HEK293 (cell line): Measurements from ENCODE around the gene GPATCH4.

ENCODE experiments used
- CTCF ChIA-PET: fragments of 350-600 bp; formaldehyde crosslinking; extraction: SDS; loops from one replicate; lab custom pipeline; 2021; ENCODE audit warnings: antibody characterized with exemption; lab: Yijun Ruan, JAX
- POLR2A ChIA-PET: fragments of 300-600 bp; formaldehyde crosslinking; extraction: SDS; loops from one replicate; lab custom pipeline; 2020; ENCODE audit warnings: antibody characterized with exemption, inconsistent platforms; lab: Yijun Ruan, JAX
- H3K27ac ChIP-seq: fragments of 200-500 bp; sonication (Bioruptor generic); 2 replicates; pipeline ENCODE4 v1.5.1; 2014; ENCODE audit warnings: low read depth, low read length, control low read depth, inconsistent platforms; ENCODE audit errors: extremely low read depth
- H3K36me3 ChIP-seq, 2 experiments: fragments of 200-500 bp in 1 of 2; sonication (Bioruptor generic) in 1 of 2; 1 replicate in 1 of 2; 2 replicates in 1 of 2; pipeline ENCODE4 v1.5.1; 2014 to 2017; ENCODE audit warnings: inconsistent platforms in 2 of 2, low read length in 2 of 2; ENCODE audit not compliant: control insufficient read depth in 2 of 2, insufficient read depth in 1 of 2
- H3K4me1 ChIP-seq: fragments of 200-500 bp; sonication (Bioruptor generic); 2 replicates; pipeline ENCODE4 v1.5.1; 2014; ENCODE audit warnings: mild to moderate bottlenecking, low read length, inconsistent platforms; ENCODE audit not compliant: control insufficient read depth, insufficient read depth
- H3K4me3 ChIP-seq: 2 replicates; pipeline ENCODE4 v1.5.1; 2011; ENCODE audit warnings: low read depth, mild to moderate bottlenecking, control low read depth, low read length, moderate library complexity
- H3K9me3 ChIP-seq: fragments of 200-500 bp; sonication (Bioruptor generic); 2 replicates; pipeline ENCODE4 v1.5.1; 2014; ENCODE audit warnings: low read depth, low read length, inconsistent platforms; ENCODE audit not compliant: control insufficient read depth, insufficient read depth
- HOXC10 ChIP-seq: sonication (generic); formaldehyde crosslinking; IDR thresholded peaks from 2 replicates; pipeline ENCODE4 v1.8.1; 2023; ENCODE audit warnings: mild to moderate bottlenecking, missing genetic modification reagents
- IKZF3 ChIP-seq: fragments of 450-650 bp; IDR thresholded peaks from 2 replicates; pipeline ENCODE4 v1.5.0; 2018; ENCODE audit warnings: missing biosample characterization, mild to moderate bottlenecking, missing genetic modification characterization, moderate library complexity
- KLF7 ChIP-seq: fragments of 450-650 bp; formaldehyde crosslinking; IDR thresholded peaks from 2 replicates; pipeline ENCODE4 v1.5.1; 2016; ENCODE audit warnings: missing biosample characterization, missing genetic modification characterization, borderline replicate concordance
- OSR2 ChIP-seq: fragments of 450-650 bp; formaldehyde crosslinking; IDR thresholded peaks from 2 replicates; pipeline ENCODE4 v1.5.1; 2016; ENCODE audit warnings: missing biosample characterization, missing genetic modification characterization
- PRDM1 ChIP-seq: fragments of 450-650 bp; formaldehyde crosslinking; IDR thresholded peaks from 2 replicates; pipeline ENCODE4; 2016; ENCODE audit warnings: missing biosample characterization, missing genetic modification characterization
- SCRT2 ChIP-seq: fragments of 450-650 bp; formaldehyde crosslinking; IDR thresholded peaks from 2 replicates; pipeline ENCODE4 v1.5.1; 2016; ENCODE audit warnings: missing biosample characterization, missing genetic modification characterization
- TCF7L2 ChIP-seq: IDR thresholded peaks from 2 replicates; pipeline ENCODE4 v1.6.1; 2011; ENCODE audit warnings: low read depth, mild to moderate bottlenecking, inconsistent platforms, low read length, moderate library complexity, borderline replicate concordance
- ZBTB1 ChIP-seq: fragments of 450-650 bp; formaldehyde crosslinking; IDR thresholded peaks from 2 replicates; pipeline ENCODE4 v1.5.1; 2016; ENCODE audit warnings: missing biosample characterization, missing genetic modification characterization
- ZBTB17 ChIP-seq: fragments of 450-650 bp; formaldehyde crosslinking; IDR thresholded peaks from 2 replicates; pipeline ENCODE4 v1.5.1; 2016; ENCODE audit warnings: missing biosample characterization, missing genetic modification characterization
- ZFHX2 ChIP-seq: fragments of 450-650 bp; formaldehyde crosslinking; conservative IDR thresholded peaks from 2 replicates; pipeline ENCODE4 v1.5.1; 2016; ENCODE audit warnings: missing biosample characterization, missing genetic modification characterization
- ZFP69B ChIP-seq: fragments of 450-650 bp; formaldehyde crosslinking; IDR thresholded peaks from 2 replicates; pipeline ENCODE4 v1.5.1; 2016; ENCODE audit warnings: missing biosample characterization, missing genetic modification characterization
- ZNF114 ChIP-seq: fragments of 450-650 bp; formaldehyde crosslinking; IDR thresholded peaks from 2 replicates; pipeline ENCODE4 v1.5.0; 2017; ENCODE audit warnings: missing biosample characterization, missing genetic modification characterization
- ZNF138 ChIP-seq: fragments of 450-650 bp; formaldehyde crosslinking; IDR thresholded peaks from 2 replicates; pipeline ENCODE4 v1.5.1; 2016; ENCODE audit warnings: missing biosample characterization, missing genetic modification characterization, borderline replicate concordance
- ZNF155 ChIP-seq: fragments of 450-650 bp; formaldehyde crosslinking; IDR thresholded peaks from 2 replicates; pipeline ENCODE4 v1.5.1; 2016; ENCODE audit warnings: missing biosample characterization, missing genetic modification characterization
- ZNF19 ChIP-seq: fragments of 450-650 bp; formaldehyde crosslinking; IDR thresholded peaks from 2 replicates; pipeline ENCODE4; 2016; ENCODE audit warnings: missing biosample characterization, missing genetic modification characterization, low read depth
- ZNF211 ChIP-seq: fragments of 450-650 bp; formaldehyde crosslinking; IDR thresholded peaks from 2 replicates; pipeline ENCODE4 v1.5.1; 2016; ENCODE audit warnings: low read depth, missing biosample characterization, missing genetic modification characterization
- ZNF26 ChIP-seq: fragments of 450-650 bp; formaldehyde crosslinking; IDR thresholded peaks from 2 replicates; pipeline ENCODE4 v1.5.1; 2016; ENCODE audit warnings: missing biosample characterization, missing genetic modification characterization
- ZNF391 ChIP-seq: fragments of 450-650 bp; formaldehyde crosslinking; IDR thresholded peaks from 2 replicates; pipeline ENCODE4 v1.5.1; 2016; ENCODE audit warnings: low read depth, missing biosample characterization, missing genetic modification characterization, borderline replicate concordance
- ZNF555 ChIP-seq: fragments of 450-650 bp; formaldehyde crosslinking; conservative IDR thresholded peaks from 2 replicates; pipeline ENCODE4 v1.5.1; 2017; ENCODE audit warnings: missing biosample characterization, mild to moderate bottlenecking, missing genetic modification characterization, inconsistent platforms
- ZNF585B ChIP-seq: fragments of 450-650 bp; formaldehyde crosslinking; IDR thresholded peaks from 2 replicates; pipeline ENCODE4 v1.5.1; 2016; ENCODE audit warnings: missing biosample characterization, missing genetic modification characterization
- ZNF626 ChIP-seq: fragments of 450-650 bp; sonication (Bioruptor Pico); formaldehyde crosslinking; IDR thresholded peaks from 2 replicates; pipeline ENCODE4 v1.5.1; 2018; ENCODE audit warnings: missing biosample characterization, missing genetic modification characterization, inconsistent platforms
- ZNF677 ChIP-seq: fragments of 450-650 bp; IDR thresholded peaks from 2 replicates; pipeline ENCODE4 v1.5.0; 2018; ENCODE audit warnings: missing biosample characterization, mild to moderate bottlenecking, missing genetic modification characterization, moderate library complexity
- ZNF76 ChIP-seq: fragments of 450-650 bp; formaldehyde crosslinking; IDR thresholded peaks from 2 replicates; pipeline ENCODE4; 2016; ENCODE audit warnings: low read depth, missing biosample characterization, missing genetic modification characterization, borderline replicate concordance
- ZNF768 ChIP-seq: fragments of 450-650 bp; formaldehyde crosslinking; IDR thresholded peaks from 2 replicates; pipeline ENCODE4 v1.5.1; 2018; ENCODE audit warnings: missing biosample characterization, mild to moderate bottlenecking, missing genetic modification characterization
- ZNF776 ChIP-seq: fragments of 450-650 bp; formaldehyde crosslinking; IDR thresholded peaks from 2 replicates; pipeline ENCODE4 v1.5.0; 2017; ENCODE audit warnings: missing biosample characterization, missing genetic modification characterization, borderline replicate concordance
- ZNF777 ChIP-seq: fragments of 450-650 bp; formaldehyde crosslinking; IDR thresholded peaks from 2 replicates; pipeline ENCODE4 v1.5.1; 2017; ENCODE audit warnings: missing biosample characterization, missing genetic modification characterization, borderline replicate concordance
- ZNF791 ChIP-seq: fragments of 450-650 bp; formaldehyde crosslinking; IDR thresholded peaks from 2 replicates; pipeline ENCODE4 v1.5.1; 2016; ENCODE audit warnings: missing biosample characterization, missing genetic modification characterization
- ZSCAN5A ChIP-seq: fragments of 450-650 bp; formaldehyde crosslinking; IDR thresholded peaks from 2 replicates; pipeline ENCODE4 v1.5.1; 2016; ENCODE audit warnings: missing biosample characterization, missing genetic modification characterization
- TF ChIP-seq, protein P1 (sequence below): fragments of 450-650 bp; formaldehyde crosslinking; IDR thresholded peaks from 2 replicates; pipeline ENCODE4 v1.5.1; 2017; ENCODE audit warnings: missing biosample characterization, missing genetic modification characterization
- TF ChIP-seq, protein P2 (sequence below): fragments of 450-650 bp; formaldehyde crosslinking; IDR thresholded peaks from 2 replicates; pipeline ENCODE4 v1.5.1; 2016; ENCODE audit warnings: missing biosample characterization, missing genetic modification characterization

GPATCH4 gene

GRCh38 chr1:156552518-156552917 is 48.8 kb downstream of the GPATCH4 start:
- ChIA-PET CTCF (no interaction called here), POLR2A (no interaction called here)

GRCh38 chr1:156551869-156552268 is 49.4 kb downstream of the GPATCH4 start:
- Histone ChIP-seq H3K36me3 (peaks cover 22 to 92% of the 10 kb centered on the region in 2 experiments), H3K4me3 (no peak overlapping the region), H3K4me1 (no peaks in the 10 kb centered on the region), H3K27ac (no peak overlapping the region), H3K9me3 (no peaks in the 10 kb centered on the region)
- no peak for TF ChIP-seq TCF7L2
- TF ChIP-seq ZNF768 (tag by site-specific recombination) = no peak
- TF ChIP-seq, protein P1, sequence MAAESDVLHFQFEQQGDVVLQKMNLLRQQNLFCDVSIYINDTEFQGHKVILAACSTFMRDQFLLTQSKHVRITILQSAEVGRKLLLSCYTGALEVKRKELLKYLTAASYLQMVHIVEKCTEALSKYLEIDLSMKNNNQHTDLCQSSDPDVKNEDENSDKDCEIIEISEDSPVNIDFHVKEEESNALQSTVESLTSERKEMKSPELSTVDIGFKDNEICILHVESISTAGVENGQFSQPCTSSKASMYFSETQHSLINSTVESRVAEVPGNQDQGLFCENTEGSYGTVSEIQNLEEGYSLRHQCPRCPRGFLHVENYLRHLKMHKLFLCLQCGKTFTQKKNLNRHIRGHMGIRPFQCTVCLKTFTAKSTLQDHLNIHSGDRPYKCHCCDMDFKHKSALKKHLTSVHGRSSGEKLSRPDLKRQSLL (tag by site-specific recombination) = no peak
- TF ChIP-seq HOXC10 = no peak
- no peak for TF ChIP-seq ZNF391 (tag by site-specific recombination)
- no peak for TF ChIP-seq KLF7 (tag by site-specific recombination)
- TF ChIP-seq ZSCAN5A (tag by site-specific recombination) = no peak
- no peak for TF ChIP-seq ZNF138
- TF ChIP-seq ZNF114 = no peak
- TF ChIP-seq ZNF155 (tag by site-specific recombination) = no peak
- no peak for TF ChIP-seq ZNF555 (tag by site-specific recombination)
- no peak for TF ChIP-seq PRDM1
- ChIA-PET POLR2A (no interaction called here), CTCF (no interaction called here)

More at GRCh38 chr1:156552518-156552917, 48.8 kb downstream of the GPATCH4 start:
- Histone ChIP-seq H3K36me3 (peaks cover 22 to 85% of the 10 kb centered on the region in 2 experiments), H3K4me1 (no peaks in the 10 kb centered on the region), H3K9me3 (no peaks in the 10 kb centered on the region), H3K4me3 (no peak overlapping the region), H3K27ac (no peak overlapping the region)
- no peak for TF ChIP-seq ZNF776 (tag by site-specific recombination)

DNA sequence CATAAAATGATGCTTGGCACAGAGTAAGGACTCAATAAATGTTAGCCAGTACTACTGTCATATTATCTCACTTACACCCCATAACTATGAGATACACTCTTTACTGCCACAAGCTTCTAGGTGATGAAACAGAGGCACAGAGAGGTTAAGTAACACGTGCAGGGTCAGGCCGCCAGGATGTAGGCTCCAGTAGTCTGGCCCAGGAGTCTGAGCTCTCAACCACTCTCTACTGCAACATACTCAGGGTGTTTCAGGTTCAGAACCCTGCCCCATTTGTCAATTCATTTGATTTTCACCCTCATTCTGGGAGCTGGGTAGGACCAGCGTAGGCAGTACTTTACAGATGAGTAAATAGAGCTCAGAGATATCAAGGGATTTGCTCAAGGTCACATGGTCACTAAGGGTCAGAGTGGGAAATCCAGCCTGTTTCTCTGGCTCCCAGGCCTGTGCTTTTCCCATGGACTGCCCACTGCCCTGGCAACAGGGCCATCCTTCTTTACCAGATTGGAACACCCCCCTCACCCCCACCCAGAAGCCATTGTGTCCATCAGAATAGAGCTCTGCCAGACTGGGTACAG is 50.1 kb downstream of the GPATCH4 start:
- Histone ChIP-seq H3K4me3 (no peak overlapping the region), H3K4me1 (no peaks in the 10 kb centered on the region), H3K9me3 (no peaks in the 10 kb centered on the region), H3K27ac (no peak overlapping the region), H3K36me3 (peaks cover 22 to 92% of the 10 kb centered on the region in 2 experiments)
- CTCF ChIA-PET = interaction anchor here (0.7 kb wide), 1 partner anchor 166 kb away, joined by 3 read pairs; no protein-coding TSS in a partner anchor
- POLR2A ChIA-PET = no interaction called here
- TF ChIP-seq SCRT2 (no peak), OSR2 (tag by site-specific recombination) (no peak), ZNF76 (tag by site-specific recombination) (no peak), ZBTB1 (no peak), ZNF211 (tag by site-specific recombination) (no peak), ZNF791 (tag by site-specific recombination) (no peak), ZNF585B (tag by site-specific recombination) (no peak), ZNF626 (tag by site-specific recombination) (no peak), ZFP69B (tag by site-specific recombination) (no peak), ZNF777 (tag by site-specific recombination) (no peak), ZNF677 (tag by site-specific recombination) (no peak), ZNF26 (no peak), ZBTB17 (tag by site-specific recombination) (no peak), ZNF19 (tag by site-specific recombination) (no peak), IKZF3 (no peak), ZFHX2 (tag by site-specific recombination) (no peak)
- TF ChIP-seq, protein P2, sequence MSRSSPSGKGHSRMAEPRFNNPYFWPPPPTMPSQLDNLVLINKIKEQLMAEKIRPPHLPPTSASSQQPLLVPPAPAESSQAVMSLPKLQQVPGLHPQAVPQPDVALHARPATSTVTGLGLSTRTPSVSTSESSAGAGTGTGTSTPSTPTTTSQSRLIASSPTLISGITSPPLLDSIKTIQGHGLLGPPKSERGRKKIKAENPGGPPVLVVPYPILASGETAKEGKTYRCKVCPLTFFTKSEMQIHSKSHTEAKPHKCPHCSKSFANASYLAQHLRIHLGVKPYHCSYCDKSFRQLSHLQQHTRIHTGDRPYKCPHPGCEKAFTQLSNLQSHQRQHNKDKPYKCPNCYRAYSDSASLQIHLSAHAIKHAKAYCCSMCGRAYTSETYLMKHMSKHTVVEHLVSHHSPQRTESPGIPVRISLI (tag by site-specific recombination) = no peak
